HL-60 (cell line): ENCODE measurements around the gene FHL1.

Experiments
- CTCF ChIP-seq: IDR thresholded peaks from one replicate; pipeline ENCODE4 v1.5.1; 2011; ENCODE audit warnings: low read length, control low read depth, inconsistent platforms; ENCODE audit not compliant: insufficient read depth
- POLR2AphosphoS5 ChIP-seq: IDR thresholded peaks from 2 replicates; pipeline ENCODE4 v1.6.1; 2012; ENCODE audit warnings: low read depth

- TF ChIP-seq CTCF = no peak
- TF ChIP-seq POLR2AphosphoS5 = no peak
Measured at GRCh38 chrX:136179133-136179532, 31.8 kb downstream of the FHL1 start.
